ENCODE measurements around the gene RHAG.
"Not testable (repeated sequence)": the region's sequence is repeated elsewhere in the genome, so short reads cannot be mapped to it uniquely, and the experiment has no call there.

RHAG gene

GRCh38 chr6:49635480-49635879 lies 1.2 kb downstream of the RHAG start:
- no peak for DNase-seq

GRCh38 chr6:49634836-49635218 lies 1.8 kb downstream of the RHAG start:
- DNase-seq: no peak

GRCh38 chr6:49634092-49634835 lies 2.4 kb downstream of the RHAG start:
- DNase-seq: no peak

GRCh38 chr6:49633541-49633940 lies 3.1 kb downstream of the RHAG start:
- no peak for DNase-seq

GRCh38 chr6:49632727-49633126 lies 3.9 kb downstream of the RHAG start:
- DNase-seq: no peak

- DNase-seq: not testable (repeated sequence)
Observed at GRCh38 chr6:49629485-49630088, 7.1 kb downstream of the RHAG start.

GRCh38 chr6:49626811-49627210 lies 9.8 kb downstream of the RHAG start:
- no peak for DNase-seq

- DNase-seq: no peak
Observed at GRCh38 chr6:49618257-49618656, 18.4 kb downstream of the RHAG start.

- not testable (repeated sequence) for DNase-seq
Observed at GRCh38 chr6:49614144-49614543, 22.5 kb downstream of the RHAG start.

GRCh38 chr6:49609285-49609684 lies 27.4 kb downstream of the RHAG start:
- DNase-seq: no peak

GRCh38 chr6:49608275-49608674 lies 28.4 kb downstream of the RHAG start:
- not testable (repeated sequence) for DNase-seq

- no peak for DNase-seq
Observed at GRCh38 chr6:49607391-49607982, 29.2 kb downstream of the RHAG start.

- DNase-seq: peak; percentile 54
Observed at GRCh38 chr6:49606721-49607390, 29.8 kb downstream of the RHAG start.

- not testable (repeated sequence) for DNase-seq
Observed at GRCh38 chr6:49604080-49604479, 32.6 kb downstream of the RHAG start.

GRCh38 chr6:49587262-49587661 lies 49.4 kb downstream of the RHAG start:
- DNase-seq: not testable (repeated sequence)

- no peak for DNase-seq
Observed at GRCh38 chr6:49582529-49582928, 54.1 kb downstream of the RHAG start.

GRCh38 chr6:49579649-49580048 lies 57.0 kb downstream of the RHAG start:
- DNase-seq: no peak

GRCh38 chr6:49576618-49577017 lies 60.0 kb downstream of the RHAG start:
- no peak for DNase-seq

GRCh38 chr6:49570474-49571079 lies 66.1 kb downstream of the RHAG start:
- DNase-seq: no peak

GRCh38 chr6:49565855-49566254 lies 70.8 kb downstream of the RHAG start:
- DNase-seq: no peak

GRCh38 chr6:49565261-49565660 lies 71.4 kb downstream of the RHAG start:
- no peak for DNase-seq

- no peak for DNase-seq
Observed at GRCh38 chr6:49564552-49564951, 72.1 kb downstream of the RHAG start.

All from activated CD4-positive, alpha-beta T cell treated with anti-CD3 and anti-CD28 coated beads, Interleukin-2, Interleukin-6, amounts not matched to agents 100 ng/mL and 50 ng/mL, durations not matched to agents 16 hours and 8 hours (primary cell).